HepG2 (cell line): ENCODE results near the gene PRSS36. TPM values are rescaled to one million over a fixed set of nuclear protein-coding genes. Genes with fewer than 3 reads are reported as not detected.

Experiments
- FOXO1 ChIP-seq: sonication (generic); formaldehyde crosslinking; IDR thresholded peaks from 2 replicates; pipeline ENCODE4 v1.4.0; 2020; ENCODE audit warnings: missing genetic modification reagents
- FOXP1 ChIP-seq, 2 experiments: fragments of 450-650 bp in 1 of 2; IDR thresholded peaks; 2 replicates each; pipeline ENCODE4 v1.6.1; 2017 to 2018; ENCODE audit warnings: antibody characterized with exemption in 1 of 2
- HMG20A ChIP-seq: IDR thresholded peaks from 2 replicates; pipeline ENCODE4 v1.6.1; 2016; ENCODE audit warnings: borderline replicate concordance
- ISL2 ChIP-seq: sonication (generic); formaldehyde crosslinking; IDR thresholded peaks from 2 replicates; pipeline ENCODE4 v1.5.0; 2020; ENCODE audit warnings: missing genetic modification reagents
- KLF15 ChIP-seq: sonication (generic); formaldehyde crosslinking; IDR thresholded peaks from 2 replicates; pipeline ENCODE4 v1.8.1; 2023; ENCODE audit warnings: borderline replicate concordance, mild to moderate bottlenecking, inconsistent platforms, missing genetic modification reagents, mixed read lengths
- MEF2D ChIP-seq: sonication (generic); formaldehyde crosslinking; IDR thresholded peaks from 2 replicates; pipeline ENCODE4 v1.5.1; 2020; ENCODE audit warnings: mild to moderate bottlenecking, missing genetic modification reagents
- NONO ChIP-seq, 2 experiments: fragments of 450-650 bp in 1 of 2; sonication (generic) in 1 of 2; formaldehyde crosslinking in 1 of 2; IDR thresholded peaks in 1 of 2; conservative IDR thresholded peaks in 1 of 2; 2 replicates each; pipeline versions ENCODE4 v1.6.1 to v1.8.0; 2017 to 2022; ENCODE audit warnings: mild to moderate bottlenecking in 1 of 2, missing genetic modification reagents in 1 of 2, moderate library complexity in 1 of 2
- NRL ChIP-seq: sonication (generic); formaldehyde crosslinking; IDR thresholded peaks from 2 replicates; pipeline ENCODE4 v1.5.0; 2020; ENCODE audit warnings: missing genetic modification reagents, mild to moderate bottlenecking, moderate library complexity, borderline replicate concordance
- SP2 ChIP-seq: sonication (generic); formaldehyde crosslinking; IDR thresholded peaks from 2 replicates; pipeline ENCODE4 v1.5.1; 2020; ENCODE audit warnings: mild to moderate bottlenecking, missing genetic modification reagents
- SRSF4 ChIP-seq: fragments of 200-400 bp; formaldehyde crosslinking; IDR thresholded peaks from one replicate; pipeline ENCODE4 v1.6.1; 2018; ENCODE audit warnings: mild to moderate bottlenecking, low read depth, low read length, moderate library complexity; ENCODE audit not compliant: poor library complexity, severe bottlenecking
- TAF15 ChIP-seq: fragments of 200-400 bp; formaldehyde crosslinking; IDR thresholded peaks from one replicate; pipeline ENCODE4 v1.6.1; 2018; ENCODE audit warnings: mild to moderate bottlenecking, low read depth, low read length; ENCODE audit not compliant: poor library complexity, severe bottlenecking
- ZBTB3 ChIP-seq: sonication (generic); formaldehyde crosslinking; IDR thresholded peaks from 2 replicates; pipeline ENCODE4 v1.4.0; 2020; ENCODE audit warnings: low read depth, mild to moderate bottlenecking, moderate library complexity, missing genetic modification reagents, borderline replicate concordance
- ZBTB8A ChIP-seq: sonication (generic); formaldehyde crosslinking; IDR thresholded peaks from 2 replicates; pipeline ENCODE4 v1.4.0; 2020; ENCODE audit warnings: mild to moderate bottlenecking, low read depth, missing genetic modification reagents, borderline replicate concordance
- ZNF343 ChIP-seq: sonication (generic); formaldehyde crosslinking; IDR thresholded peaks from 2 replicates; pipeline ENCODE4 v1.4.0; 2020; ENCODE audit warnings: mild to moderate bottlenecking, missing genetic modification reagents
- ZNF367 ChIP-seq: sonication (generic); formaldehyde crosslinking; IDR thresholded peaks from 2 replicates; pipeline ENCODE4 v1.4.0; 2020; ENCODE audit warnings: missing genetic modification reagents, borderline replicate concordance
- ZNF44 ChIP-seq: sonication (generic); formaldehyde crosslinking; IDR thresholded peaks from 2 replicates; pipeline ENCODE4 v1.5.1; 2020; ENCODE audit warnings: mild to moderate bottlenecking, missing genetic modification reagents
- ZNF460 ChIP-seq: sonication (generic); formaldehyde crosslinking; IDR thresholded peaks from 2 replicates; pipeline ENCODE4 v1.5.1; 2020; ENCODE audit warnings: missing genetic modification reagents, mild to moderate bottlenecking, borderline replicate concordance
- ZNF530 ChIP-seq: sonication (generic); formaldehyde crosslinking; IDR thresholded peaks from 2 replicates; pipeline ENCODE4 v1.5.0; 2020; ENCODE audit warnings: low read depth, mild to moderate bottlenecking, missing genetic modification reagents
- polyA plus RNA-seq, 8 experiments: library from polyadenylated mRNA; depleted of rRNA in 3 of 8; stranded (reverse) in 7 of 8; unstranded in 1 of 8; fragments of >200 nt; fragmentation: Illumina TruSeq in 4 of 8; extraction: Trizol in 4 of 8; gene quantifications; 2 replicates each; pipeline versions ENCODE4 v1.2.1 to v1.2.3, GENCODE V29; 2011 to 2016; ENCODE audit warnings: low read depth in 4 of 8, missing spikeins in 1 of 8, mixed read lengths in 1 of 8; ENCODE audit not compliant: insufficient read depth in 1 of 8
- total RNA-seq, 5 experiments: library from RNA; depleted of rRNA; stranded (reverse); fragments of >200 nt; fragmentation: Illumina TruSeq; extraction: Trizol; gene quantifications; 2 replicates each; pipeline ENCODE4 v1.2.3, GENCODE V29; 2016; ENCODE audit warnings: low read depth in 1 of 5
- TF ChIP-seq, protein P1 (sequence below): sonication (generic); formaldehyde crosslinking; IDR thresholded peaks from 2 replicates; pipeline ENCODE4 v1.4.0; 2020; ENCODE audit warnings: missing genetic modification reagents, borderline replicate concordance
- TF ChIP-seq, protein P2 (sequence below): sonication (generic); formaldehyde crosslinking; IDR thresholded peaks from 2 replicates; pipeline ENCODE4 v1.5.0; 2020; ENCODE audit warnings: missing genetic modification reagents
- TF ChIP-seq, protein P3 (sequence below): sonication (generic); formaldehyde crosslinking; IDR thresholded peaks from 2 replicates; pipeline ENCODE4 v1.5.1; 2020; ENCODE audit warnings: mild to moderate bottlenecking, missing genetic modification reagents, borderline replicate concordance
- TF ChIP-seq, protein P4 (sequence below): IDR thresholded peaks from 2 replicates; pipeline ENCODE4 v1.6.1; 2018; ENCODE audit warnings: missing genetic modification reagents, mild to moderate bottlenecking, missing compliant biosample characterization

The PRSS36 gene
- total and polyA plus RNA-seq, 2 of the 13 experiments (the other 11 are each of a cell fraction or from before 2014, with no cell fraction given): 1.5 to 2.1 TPM

DNA sequence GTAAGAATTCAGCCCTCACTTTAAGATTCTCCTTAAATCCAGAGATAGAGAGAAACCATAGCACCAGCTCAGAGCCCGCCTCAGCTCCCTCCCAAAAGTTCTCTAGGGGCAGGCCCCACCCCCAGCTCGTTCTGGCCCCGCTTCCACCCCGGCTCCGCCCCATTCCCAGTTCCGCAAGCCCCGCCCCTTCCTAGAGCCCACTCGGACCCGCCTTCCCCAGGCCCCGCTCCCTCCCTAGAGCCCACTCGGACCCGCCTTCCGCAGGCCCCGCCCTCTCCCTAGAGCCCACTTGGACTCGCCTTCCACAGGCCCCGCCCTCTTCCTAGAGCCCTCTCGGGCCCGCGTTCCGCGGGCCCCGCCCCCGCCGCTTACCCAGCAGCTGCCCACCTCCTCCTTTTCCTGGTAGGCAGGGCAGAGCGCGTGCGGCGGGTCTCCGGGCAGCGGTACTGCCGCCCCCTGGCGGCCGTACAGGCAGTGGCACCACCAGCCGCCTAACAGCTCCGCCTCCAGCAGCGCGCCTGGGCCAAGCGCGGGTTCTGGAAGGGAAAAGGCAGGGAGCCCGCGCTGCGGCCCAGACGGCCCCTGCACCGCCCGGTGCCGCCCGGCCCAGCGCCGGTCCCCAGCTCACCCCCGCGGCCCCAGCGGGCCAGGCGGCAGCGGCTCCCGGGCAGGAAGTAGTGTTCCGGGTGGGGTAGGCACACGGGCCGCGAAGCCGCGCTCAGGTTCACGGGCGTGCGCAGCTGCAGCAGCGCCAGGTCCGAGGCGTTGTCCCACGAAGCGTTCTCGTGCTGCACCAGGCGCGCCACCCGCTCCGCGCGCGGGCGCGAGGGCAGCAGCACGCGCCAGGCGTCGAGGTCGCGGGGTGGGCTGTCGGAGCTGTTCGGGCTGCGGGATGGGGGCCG, 7.5 kb downstream of the PRSS36 start (continued):
- TF ChIP-seq ZNF343 (CRISPR knock-in tag): no peak
- TF ChIP-seq MEF2D (CRISPR knock-in tag): peak; percentile 89
- no peak for TF ChIP-seq TAF15
- no peak for TF ChIP-seq ZBTB8A (CRISPR knock-in tag)
- TF ChIP-seq ZNF44 (CRISPR knock-in tag): peak; percentile 69; the same call in 1 of the 2 replicates
- no peak for TF ChIP-seq ZBTB3 (CRISPR knock-in tag)
- TF ChIP-seq ZNF367 (CRISPR knock-in tag): no peak
- TF ChIP-seq NRL (CRISPR knock-in tag): no peak
- peak; percentile 68 for TF ChIP-seq ISL2 (CRISPR knock-in tag)
- no peak for TF ChIP-seq SRSF4
- TF ChIP-seq, protein P1, sequence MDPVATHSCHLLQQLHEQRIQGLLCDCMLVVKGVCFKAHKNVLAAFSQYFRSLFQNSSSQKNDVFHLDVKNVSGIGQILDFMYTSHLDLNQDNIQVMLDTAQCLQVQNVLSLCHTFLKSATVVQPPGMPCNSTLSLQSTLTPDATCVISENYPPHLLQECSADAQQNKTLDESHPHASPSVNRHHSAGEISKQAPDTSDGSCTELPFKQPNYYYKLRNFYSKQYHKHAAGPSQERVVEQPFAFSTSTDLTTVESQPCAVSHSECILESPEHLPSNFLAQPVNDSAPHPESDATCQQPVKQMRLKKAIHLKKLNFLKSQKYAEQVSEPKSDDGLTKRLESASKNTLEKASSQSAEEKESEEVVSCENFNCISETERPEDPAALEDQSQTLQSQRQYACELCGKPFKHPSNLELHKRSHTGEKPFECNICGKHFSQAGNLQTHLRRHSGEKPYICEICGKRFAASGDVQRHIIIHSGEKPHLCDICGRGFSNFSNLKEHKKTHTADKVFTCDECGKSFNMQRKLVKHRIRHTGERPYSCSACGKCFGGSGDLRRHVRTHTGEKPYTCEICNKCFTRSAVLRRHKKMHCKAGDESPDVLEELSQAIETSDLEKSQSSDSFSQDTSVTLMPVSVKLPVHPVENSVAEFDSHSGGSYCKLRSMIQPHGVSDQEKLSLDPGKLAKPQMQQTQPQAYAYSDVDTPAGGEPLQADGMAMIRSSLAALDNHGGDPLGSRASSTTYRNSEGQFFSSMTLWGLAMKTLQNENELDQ (CRISPR knock-in tag): 0 out of 2 replicates have a peak, but pooled peaks have one; percentile 33
- no peak for TF ChIP-seq ZNF530 (CRISPR knock-in tag)
- TF ChIP-seq, protein P2, sequence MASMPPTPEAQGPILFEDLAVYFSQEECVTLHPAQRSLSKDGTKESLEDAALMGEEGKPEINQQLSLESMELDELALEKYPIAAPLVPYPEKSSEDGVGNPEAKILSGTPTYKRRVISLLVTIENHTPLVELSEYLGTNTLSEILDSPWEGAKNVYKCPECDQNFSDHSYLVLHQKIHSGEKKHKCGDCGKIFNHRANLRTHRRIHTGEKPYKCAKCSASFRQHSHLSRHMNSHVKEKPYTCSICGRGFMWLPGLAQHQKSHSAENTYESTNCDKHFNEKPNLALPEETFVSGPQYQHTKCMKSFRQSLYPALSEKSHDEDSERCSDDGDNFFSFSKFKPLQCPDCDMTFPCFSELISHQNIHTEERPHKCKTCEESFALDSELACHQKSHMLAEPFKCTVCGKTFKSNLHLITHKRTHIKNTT (CRISPR knock-in tag): no peak
- TF ChIP-seq KLF15 (CRISPR knock-in tag): no peak
- TF ChIP-seq SP2 (CRISPR knock-in tag): no peak
- TF ChIP-seq FOXO1 (CRISPR knock-in tag): no peak; the same call in none of the 2 replicates
- no peak for TF ChIP-seq FOXP1 (IDR thresholded peaks at IDR 0.05)
- no peak for TF ChIP-seq FOXP1 (CRISPR knock-in tag; IDR thresholded peaks at IDR 0.05)
- TF ChIP-seq, protein P3, sequence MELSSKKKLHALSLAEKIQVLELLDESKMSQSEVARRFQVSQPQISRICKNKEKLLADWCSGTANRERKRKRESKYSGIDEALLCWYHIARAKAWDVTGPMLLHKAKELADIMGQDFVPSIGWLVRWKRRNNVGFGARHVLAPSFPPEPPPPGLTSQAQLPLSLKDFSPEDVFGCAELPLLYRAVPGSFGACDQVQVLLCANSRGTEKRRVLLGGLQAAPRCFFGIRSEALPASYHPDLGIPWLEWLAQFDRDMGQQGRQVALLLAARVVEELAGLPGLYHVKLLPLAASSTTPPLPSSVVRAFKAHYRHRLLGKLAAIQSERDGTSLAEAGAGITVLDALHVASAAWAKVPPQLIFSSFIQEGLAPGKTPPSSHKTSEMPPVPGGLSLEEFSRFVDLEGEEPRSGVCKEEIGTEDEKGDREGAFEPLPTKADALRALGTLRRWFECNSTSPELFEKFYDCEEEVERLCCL (CRISPR knock-in tag): peak; percentile 68; the same call in 1 of the 2 replicates
- no peak; the same call in 1 of the 2 replicates for TF ChIP-seq ZNF460 (CRISPR knock-in tag)
- TF ChIP-seq, protein P4, sequence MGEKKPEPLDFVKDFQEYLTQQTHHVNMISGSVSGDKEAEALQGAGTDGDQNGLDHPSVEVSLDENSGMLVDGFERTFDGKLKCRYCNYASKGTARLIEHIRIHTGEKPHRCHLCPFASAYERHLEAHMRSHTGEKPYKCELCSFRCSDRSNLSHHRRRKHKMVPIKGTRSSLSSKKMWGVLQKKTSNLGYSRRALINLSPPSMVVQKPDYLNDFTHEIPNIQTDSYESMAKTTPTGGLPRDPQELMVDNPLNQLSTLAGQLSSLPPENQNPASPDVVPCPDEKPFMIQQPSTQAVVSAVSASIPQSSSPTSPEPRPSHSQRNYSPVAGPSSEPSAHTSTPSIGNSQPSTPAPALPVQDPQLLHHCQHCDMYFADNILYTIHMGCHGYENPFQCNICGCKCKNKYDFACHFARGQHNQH (CRISPR knock-in tag): peak; percentile 70
- TF ChIP-seq HMG20A (CRISPR knock-in tag): peak; percentile 28; the same call in 1 of the 2 replicates
- no peak for TF ChIP-seq NONO (IDR thresholded peaks at IDR 0.05)
- peak; percentile 88 for TF ChIP-seq NONO (CRISPR knock-in tag; conservative IDR thresholded peaks at IDR 0.05)
